SW480 (cell line): ENCODE measurements around the gene TRPV2.
"Not testable (repeated sequence)": the region's sequence is repeated elsewhere in the genome, so short reads cannot be mapped to it uniquely, and the experiment has no call there.

ENCODE experiments used
- DNase-seq: peaks from one replicate; pipeline ENCODE4 v3.0.0-alpha.2; 2016; ENCODE audit warnings: low spot score

TRPV2 gene, protein sequence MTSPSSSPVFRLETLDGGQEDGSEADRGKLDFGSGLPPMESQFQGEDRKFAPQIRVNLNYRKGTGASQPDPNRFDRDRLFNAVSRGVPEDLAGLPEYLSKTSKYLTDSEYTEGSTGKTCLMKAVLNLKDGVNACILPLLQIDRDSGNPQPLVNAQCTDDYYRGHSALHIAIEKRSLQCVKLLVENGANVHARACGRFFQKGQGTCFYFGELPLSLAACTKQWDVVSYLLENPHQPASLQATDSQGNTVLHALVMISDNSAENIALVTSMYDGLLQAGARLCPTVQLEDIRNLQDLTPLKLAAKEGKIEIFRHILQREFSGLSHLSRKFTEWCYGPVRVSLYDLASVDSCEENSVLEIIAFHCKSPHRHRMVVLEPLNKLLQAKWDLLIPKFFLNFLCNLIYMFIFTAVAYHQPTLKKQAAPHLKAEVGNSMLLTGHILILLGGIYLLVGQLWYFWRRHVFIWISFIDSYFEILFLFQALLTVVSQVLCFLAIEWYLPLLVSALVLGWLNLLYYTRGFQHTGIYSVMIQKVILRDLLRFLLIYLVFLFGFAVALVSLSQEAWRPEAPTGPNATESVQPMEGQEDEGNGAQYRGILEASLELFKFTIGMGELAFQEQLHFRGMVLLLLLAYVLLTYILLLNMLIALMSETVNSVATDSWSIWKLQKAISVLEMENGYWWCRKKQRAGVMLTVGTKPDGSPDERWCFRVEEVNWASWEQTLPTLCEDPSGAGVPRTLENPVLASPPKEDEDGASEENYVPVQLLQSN

DNA sequence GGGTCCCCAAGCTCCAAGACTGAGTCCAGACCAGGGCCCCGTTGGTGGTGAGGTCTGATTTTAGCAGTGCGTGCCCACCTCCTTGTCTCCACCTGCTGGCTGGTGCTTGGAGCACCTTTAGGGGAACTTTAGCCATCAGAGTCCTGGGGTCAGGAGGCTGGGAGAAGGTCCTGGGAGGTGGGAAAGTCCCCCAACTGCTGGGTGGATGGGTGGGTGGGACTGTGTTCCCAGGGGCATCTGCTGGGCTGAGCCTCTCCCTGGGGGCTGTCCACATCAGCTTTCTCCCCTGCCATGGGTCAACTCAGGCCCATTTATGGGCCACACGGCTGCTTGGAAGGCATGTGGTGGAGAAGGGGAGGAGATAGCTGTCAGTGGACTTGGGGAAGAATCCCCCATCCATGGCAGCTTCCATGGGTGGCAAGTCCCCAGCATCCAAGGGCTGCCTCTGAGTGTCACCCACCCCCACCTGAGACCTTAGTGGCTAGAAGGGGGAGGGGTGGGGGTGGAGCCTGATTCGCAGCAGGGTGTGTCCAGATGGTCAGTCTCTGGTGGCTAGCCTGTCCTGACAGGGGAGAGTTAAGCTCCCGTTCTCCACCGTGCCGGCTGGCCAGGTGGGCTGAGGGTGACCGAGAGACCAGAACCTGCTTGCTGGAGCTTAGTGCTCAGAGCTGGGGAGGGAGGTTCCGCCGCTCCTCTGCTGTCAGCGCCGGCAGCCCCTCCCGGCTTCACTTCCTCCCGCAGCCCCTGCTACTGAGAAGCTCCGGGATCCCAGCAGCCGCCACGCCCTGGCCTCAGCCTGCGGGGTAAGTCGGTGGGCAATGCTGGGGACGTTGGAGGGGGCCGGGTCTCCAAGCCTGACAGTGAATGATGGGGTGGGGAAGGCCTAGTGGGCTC lies at the start of gene TRPV2:
Gene TRPV2, plus strand, starts transcription at position 541 of the 894 bp plus-strand sequence. CDS start 2,098 bp downstream, outside the sequence.
- DNase-seq = peak; percentile 50

DNA sequence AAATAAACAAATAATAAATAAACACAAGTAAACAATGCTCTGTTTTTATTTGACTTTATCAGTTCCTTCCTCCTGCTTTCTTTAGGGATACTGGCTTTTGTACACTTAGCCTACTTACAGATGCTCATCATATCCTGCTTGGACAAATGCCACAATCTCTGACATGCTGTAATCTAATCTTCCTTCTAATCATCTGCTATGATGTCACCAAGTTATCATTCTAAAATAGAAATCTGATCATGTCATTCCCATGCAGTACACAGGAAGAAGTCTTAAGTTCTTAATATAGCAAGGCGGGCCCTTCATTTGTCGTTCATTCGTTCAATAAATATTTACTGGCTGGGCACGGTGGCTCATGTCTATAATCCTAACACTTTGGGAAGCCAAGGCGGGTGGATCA lies 43.6 kb upstream of the TRPV2 start:
- no peak for DNase-seq

DNA sequence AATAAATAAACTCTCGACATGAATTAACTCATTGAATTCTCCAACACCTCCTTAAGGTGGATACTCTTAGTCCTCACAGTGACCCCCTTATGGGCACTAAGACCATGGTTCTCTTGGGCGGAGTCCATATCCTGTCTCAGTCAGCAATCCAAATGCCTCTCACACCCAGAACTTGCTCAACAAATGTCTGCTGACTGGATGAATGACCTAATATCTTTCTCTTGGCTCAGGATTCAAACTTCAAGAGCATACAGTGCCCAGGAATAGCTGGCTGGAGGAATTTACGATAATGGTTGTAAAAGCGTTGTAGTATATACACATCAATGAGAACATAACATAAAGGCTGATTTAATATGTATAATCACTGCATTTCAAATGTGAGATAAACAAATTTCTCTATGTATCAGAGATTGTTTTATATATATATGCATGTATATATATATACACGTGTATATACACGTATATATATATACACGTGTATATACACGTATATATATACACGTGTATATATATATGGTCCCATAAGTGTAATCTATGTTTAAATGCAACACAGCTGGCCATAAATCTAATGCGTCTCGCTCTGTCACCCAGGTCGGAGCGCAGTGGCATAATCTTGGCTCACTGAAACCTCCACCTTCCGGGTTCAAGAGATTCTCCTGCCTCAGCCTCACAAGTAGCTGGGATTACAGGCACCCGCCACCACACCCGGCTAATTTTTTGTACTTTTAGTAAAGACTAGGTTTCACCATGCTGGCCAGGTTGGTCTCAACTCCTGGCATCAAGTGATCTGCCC lies 41.0 kb upstream of the TRPV2 start:
- no peak for DNase-seq

DNA sequence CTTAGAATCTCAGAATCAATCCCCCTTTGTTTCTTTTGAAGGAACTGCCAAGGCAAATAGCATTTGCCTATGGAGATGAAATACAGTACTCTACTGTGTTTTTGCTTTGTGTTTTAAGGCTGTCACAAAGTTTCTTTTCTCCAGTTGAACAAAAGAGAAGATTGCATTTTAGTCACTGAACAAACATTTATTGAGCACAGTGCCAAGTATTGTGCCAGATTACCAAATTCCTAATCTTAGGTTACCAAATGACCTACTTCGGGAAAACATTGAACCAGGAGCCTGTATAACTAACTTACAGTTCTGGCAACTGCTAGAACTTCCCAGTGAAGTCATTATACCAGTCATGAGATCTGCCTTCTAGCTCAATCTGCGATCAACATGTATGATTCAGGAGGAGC lies 37.4 kb upstream of the TRPV2 start:
- DNase-seq = no peak

DNA sequence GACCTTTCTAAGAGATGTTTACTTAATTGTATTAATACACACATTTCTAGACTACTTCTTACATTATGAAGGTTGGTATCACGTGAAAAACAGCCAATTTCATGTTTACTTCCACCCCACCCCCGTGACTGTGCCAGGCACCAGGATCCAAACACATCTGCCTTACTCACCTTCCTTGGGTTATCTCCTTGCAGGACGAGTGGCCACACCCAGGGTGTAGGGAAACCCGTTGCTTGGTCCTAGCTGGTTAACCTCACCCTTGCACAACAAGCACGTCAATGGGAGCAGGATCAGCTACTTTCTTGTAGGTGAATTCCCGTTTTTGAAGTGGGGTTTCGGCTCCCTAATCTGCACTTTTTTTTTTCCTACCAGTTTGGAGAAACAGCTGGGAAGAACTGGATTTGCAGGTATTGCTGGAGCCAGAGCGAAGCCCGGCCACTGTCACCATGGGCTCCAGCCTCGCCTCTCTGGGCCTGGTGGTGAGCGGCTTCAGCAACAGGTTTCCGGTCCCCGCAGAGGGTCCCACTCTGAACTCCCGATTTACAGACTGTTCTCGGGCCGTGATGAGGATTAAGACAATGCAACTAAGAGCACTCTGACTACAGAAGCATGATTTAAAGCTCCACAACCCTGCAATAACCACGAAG lies 36.6 kb upstream of the TRPV2 start:
- DNase-seq = no peak

DNA sequence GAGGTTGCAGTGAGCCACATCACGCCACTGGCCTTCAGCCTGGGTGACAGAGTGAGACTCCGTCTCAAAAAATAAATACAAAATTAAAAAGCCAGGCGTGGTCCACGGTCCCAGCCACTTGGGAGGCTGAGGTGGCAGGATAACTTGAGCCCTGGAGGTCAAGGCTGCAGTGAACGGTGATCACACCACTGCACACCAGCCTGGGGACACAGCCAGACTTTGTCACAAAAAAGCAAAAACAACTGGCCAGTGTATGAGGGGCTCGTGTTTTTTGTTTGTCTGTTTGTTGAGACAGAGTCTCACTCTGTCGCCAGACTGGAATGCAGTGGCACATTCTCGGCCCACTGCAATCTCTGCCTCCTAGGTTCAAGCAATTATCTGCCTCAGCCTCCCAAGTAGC lies 35.7 kb upstream of the TRPV2 start:
- no peak for DNase-seq

DNA sequence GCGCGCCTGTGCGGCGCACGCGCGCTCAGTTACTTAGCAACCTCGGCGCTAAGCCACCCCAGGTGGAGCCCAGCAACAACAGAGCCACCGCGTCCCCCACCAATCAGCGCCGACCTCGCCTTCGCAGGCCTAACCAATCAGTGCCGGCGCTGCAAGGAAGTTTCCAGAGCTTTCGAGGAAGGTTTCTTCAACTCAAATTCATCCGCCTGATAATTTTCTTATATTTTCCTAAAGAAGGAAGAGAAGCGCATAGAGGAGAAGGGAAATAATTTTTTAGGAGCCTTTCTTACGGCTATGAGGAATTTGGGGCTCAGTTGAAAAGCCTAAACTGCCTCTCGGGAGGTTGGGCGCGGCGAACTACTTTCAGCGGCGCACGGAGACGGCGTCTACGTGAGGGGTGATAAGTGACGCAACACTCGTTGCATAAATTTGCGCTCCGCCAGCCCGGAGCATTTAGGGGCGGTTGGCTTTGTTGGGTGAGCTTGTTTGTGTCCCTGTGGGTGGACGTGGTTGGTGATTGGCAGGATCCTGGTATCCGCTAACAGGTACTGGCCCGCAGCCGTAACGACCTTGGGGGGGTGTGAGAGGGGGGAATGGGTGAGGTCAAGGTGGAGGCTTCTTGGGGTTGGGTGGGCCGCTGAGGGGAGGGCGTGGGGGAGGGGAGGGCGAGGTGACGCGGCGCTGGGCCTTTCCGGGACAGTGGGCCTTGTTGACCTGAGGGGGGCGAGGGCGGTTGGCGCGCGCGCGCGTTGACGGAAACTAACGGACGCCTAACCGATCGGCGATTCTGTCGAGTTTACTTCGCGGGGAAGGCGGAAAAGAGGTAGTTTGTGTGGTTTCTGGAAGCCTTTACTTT lies 34.5 kb upstream of the TRPV2 start, which contains the start of gene UBB:
Gene UBB, plus strand, starts transcription at position 452 of the 856 bp plus-strand sequence. CDS start 817 bp downstream, outside the sequence.
- DNase-seq = peak; percentile 97

DNA sequence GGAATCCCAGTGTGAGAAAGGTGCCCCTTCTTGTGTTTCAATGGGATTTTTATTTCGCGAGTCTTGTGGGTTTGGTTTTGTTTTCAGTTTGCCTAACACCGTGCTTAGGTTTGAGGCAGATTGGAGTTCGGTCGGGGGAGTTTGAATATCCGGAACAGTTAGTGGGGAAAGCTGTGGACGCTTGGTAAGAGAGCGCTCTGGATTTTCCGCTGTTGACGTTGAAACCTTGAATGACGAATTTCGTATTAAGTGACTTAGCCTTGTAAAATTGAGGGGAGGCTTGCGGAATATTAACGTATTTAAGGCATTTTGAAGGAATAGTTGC lies 33.9 kb upstream of the TRPV2 start:
- no peak for DNase-seq

DNA sequence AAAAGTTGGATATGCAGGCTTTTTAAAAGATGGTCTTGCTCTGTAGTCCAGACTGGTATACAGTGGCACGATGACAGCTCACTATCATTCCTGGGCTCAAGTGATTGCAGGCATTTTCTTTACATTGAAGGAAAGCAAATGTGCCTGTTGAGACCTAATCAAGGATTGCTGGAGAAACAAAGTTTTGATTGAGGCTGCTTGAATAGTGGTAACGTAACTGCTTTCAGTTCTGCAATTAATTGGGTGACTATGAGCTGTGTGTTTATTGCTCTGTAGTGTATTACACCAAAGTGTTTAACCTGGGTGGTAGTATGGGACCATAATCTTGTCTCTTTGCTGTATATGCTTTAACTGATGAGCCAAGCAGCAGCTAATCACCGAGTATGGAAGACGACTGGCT lies 32.2 kb upstream of the TRPV2 start:
- no peak for DNase-seq

DNA sequence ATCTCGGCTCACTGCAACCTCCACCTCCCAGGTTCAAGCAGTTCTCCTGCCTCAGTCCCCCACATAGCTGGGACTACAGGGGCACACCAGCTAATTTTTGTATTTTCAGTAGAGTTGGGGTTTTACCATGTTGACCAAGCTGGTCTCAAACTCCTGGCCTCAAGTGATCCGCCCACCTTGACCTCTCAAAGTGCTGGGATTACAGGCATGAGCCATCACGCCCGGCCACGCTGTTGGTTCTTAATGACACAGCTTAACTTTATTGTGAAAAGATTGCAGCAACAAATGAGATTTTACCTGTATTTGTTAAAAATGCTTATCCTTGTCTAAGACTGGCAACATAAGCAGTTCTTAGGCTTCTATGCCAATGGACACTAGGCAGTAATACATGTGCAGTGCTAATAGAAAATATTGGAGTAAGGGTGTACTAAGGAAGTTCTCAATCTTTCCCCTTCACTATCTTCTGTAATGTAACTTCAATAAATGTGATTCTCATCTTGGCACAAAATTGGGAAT lies 31.5 kb upstream of the TRPV2 start:
- DNase-seq = no peak

DNA sequence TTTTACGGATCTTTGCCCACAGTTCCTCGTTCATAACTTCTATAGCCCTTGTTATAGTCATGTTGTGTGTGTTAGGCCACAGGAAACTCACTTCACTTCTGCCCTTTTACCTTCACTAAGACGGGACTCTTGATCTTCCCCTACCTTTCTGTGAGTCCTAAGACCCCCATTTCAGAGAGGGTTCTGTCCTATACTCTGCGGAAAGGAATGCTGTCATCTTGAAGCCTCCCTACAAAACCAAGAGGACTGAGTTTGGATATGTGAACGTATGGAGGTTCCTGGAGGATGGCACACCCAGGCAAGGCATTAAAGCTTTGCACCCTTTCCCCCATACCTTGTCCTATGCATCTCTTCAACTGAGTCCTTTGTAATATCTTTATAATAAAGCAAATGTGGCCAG lies 30.8 kb upstream of the TRPV2 start:
- DNase-seq = no peak

DNA sequence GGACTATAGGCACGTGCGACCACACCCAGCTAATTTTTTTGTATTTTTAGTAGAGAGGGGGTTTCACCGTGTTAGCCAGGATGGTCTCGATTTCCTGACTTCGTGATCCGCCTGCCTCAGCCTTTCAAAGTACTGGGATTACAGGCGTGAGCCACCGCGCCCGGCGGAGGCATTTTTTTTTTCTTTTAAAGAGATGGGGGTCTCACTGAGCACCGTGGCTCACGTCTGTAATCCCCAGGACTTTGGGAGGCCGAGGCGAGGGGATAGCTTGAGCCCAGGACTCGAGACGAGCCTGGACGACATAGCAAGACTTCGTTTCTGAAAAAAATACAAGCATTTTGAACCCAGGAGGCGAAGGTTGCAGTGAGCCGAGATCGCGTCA lies 29.3 kb upstream of the TRPV2 start:
- not testable (repeated sequence) for DNase-seq

DNA sequence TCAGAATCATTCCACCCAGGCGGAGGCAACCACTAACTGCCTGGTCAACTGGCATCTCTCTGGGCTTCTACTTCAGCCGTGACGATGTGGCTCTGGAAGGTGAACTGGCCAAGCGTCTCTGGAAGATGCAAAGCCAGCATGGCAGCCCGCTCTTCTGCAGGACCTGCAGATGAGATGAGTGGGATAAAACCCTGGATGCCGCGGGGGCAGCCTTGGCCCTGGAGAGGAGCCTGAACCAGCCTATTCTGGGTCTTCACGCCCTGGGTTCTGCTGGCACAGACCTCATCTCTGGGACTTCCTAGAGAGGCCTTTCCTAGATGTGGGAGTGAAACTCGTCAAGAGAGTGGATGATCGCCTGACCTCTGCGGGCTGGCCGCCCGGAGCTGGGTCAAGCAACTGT lies 23.9 kb upstream of the TRPV2 start:
- no peak for DNase-seq

DNA sequence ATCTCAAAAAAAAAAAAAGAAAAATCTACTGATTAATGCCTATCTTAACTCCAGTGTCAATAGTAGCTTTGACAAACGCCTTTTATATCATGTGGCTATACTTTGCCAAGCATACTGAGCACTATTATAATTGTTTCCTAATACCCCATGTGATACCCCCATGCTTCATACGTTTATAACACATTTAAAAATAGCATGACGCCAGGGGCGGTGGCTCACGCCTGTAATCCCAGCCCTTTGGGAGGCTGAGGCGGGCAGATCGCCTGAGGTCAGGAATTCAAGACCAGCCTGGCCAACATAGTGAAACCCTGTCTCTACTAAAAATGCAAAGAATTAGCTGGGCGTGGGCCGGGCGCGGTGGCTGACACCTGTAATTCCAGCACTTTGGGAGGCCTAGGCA lies 22.9 kb upstream of the TRPV2 start:
- DNase-seq = not testable (repeated sequence)

DNA sequence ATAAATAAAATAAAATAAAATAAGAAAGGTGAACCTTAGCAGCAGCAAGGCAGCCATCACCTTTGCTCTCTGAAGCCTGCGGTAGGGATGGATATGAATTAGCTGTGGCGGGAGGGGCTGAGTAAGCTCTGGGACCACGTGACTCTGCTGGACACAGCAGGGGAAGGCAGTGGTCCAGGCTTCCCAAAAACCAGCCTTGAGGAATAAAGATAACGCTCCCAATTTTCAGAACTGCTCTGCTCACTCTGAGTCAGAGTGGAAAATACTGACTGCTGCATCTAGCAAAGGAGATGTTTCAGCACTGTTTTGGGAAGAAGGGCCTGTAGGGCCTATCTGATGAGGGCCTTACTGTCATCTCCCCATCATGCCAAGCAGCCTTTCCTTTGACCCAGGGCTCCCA lies 19.5 kb upstream of the TRPV2 start:
- DNase-seq = not testable (repeated sequence)

DNA sequence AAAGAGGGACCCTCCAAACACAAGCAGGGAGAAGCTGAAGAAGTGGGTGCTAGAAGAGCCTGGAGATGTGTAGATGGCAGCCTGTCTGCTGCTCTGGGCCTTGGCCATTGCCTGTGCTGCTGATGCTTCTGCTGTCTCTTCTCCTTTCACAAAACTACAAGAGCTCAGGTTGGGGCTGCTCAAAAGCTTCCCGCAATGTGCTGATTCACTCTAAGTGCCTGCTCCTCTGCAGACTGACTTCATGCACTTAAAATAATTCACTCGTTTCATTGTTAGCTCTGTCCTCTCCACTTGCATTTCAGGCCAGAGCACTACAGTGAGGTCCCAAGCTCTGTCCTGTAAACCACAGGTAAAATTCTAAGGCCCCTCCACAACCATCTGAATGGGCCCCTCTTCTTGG lies 18.7 kb upstream of the TRPV2 start:
- DNase-seq = not testable (repeated sequence)

DNA sequence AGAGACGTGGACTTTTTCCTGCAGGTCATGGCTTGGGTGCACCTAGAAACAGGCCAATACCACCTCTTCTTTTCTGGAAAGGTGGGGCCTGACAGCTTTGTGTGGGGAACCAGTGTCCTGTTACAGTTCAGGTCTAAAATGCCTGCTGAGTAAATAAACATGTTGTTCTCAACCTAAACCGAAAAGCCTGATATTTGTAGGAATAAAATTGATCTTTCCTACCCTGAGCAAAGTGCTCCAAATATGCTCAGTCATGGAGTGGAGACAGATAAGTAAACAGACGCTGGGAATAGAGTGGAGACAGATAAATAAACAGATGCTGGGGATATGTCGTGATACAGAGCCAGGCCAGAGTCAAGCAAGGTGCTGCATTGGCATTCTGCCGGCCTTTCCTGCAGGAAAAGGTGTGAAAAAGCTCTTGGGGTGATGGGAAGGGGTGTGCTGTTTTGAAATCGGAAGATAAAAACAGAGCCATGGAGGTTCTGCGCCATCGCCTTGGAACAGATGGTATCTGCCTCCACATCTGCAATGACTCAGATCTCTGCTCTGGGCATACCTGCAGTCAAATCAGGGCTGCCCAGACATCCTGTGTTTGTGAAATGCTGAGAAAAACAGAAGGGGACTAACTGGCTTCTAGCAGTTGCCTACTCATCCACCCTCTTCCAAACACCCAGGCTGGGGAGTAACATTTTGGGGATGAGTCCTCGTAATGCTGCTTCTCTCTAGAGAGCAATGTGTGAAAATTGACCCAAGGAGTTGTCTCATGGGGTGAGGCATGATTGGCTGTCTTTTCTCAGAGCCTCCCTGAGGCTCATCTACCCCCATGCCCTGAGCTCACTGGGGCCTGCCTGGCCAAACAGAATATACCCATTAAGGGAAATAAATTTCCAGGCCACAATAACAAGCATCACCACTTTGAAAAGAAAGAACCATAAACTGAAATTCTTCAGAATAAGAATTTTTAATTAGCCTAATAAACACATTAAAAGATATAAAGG lies 16.8 kb upstream of the TRPV2 start:
- DNase-seq = no peak

DNA sequence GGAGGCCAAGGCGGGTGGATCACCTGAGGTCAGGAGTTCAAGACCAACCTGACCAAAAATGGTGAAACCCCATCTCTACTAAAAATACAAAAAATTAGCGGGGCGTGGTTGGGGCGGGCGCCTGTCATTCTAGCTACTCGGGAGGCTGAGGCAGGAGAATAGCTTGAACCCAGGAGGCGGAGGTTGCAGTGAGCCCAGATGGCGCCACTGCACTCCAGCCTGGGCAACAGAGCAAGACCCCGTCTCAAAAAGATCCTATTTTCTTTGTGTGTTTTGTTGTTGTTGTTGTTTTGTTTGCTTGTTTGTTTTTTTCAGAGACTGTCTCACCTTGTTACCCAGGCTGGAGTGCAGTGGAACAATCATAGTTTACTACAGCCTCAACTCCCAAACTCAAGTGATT lies 11.5 kb upstream of the TRPV2 start:
- DNase-seq = not testable (repeated sequence)
